Fibroblast of lung (primary cell): ENCODE results near the gene SFRP5.

Source experiments
- EZH2 ChIP-seq: IDR thresholded peaks from 2 replicates; pipeline ENCODE4 v1.5.1; 2012; ENCODE audit warnings: low read length, control low read depth, mild to moderate bottlenecking; ENCODE audit errors: missing control alignments
- TF ChIP-seq, protein P1 (sequence below), 2 donors: IDR thresholded peaks in 1 of 2; conservative IDR thresholded peaks in 1 of 2; 1 replicate in 1 of 2; 2 replicates in 1 of 2; pipeline ENCODE4 v1.5.1; 2011 to 2012; ENCODE audit warnings: low read length in 2 of 2, control low read depth in 1 of 2, inconsistent platforms in 1 of 2, low read depth in 1 of 2, mild to moderate bottlenecking in 1 of 2

- TF ChIP-seq, protein P1, sequence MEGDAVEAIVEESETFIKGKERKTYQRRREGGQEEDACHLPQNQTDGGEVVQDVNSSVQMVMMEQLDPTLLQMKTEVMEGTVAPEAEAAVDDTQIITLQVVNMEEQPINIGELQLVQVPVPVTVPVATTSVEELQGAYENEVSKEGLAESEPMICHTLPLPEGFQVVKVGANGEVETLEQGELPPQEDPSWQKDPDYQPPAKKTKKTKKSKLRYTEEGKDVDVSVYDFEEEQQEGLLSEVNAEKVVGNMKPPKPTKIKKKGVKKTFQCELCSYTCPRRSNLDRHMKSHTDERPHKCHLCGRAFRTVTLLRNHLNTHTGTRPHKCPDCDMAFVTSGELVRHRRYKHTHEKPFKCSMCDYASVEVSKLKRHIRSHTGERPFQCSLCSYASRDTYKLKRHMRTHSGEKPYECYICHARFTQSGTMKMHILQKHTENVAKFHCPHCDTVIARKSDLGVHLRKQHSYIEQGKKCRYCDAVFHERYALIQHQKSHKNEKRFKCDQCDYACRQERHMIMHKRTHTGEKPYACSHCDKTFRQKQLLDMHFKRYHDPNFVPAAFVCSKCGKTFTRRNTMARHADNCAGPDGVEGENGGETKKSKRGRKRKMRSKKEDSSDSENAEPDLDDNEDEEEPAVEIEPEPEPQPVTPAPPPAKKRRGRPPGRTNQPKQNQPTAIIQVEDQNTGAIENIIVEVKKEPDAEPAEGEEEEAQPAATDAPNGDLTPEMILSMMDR (conservative IDR thresholded peaks at IDR 0.05 in 1 of 2, IDR thresholded peaks at IDR 0.05 in 1 of 2; ENCODE audit: low read depth in 1 of 2, low read length in 2 of 2) = no peak
- TF ChIP-seq EZH2 = no peak
Observed at GRCh38 chr10:97732052-97732359, 39.8 kb downstream of the SFRP5 start.
